Activated CD8-positive, alpha-beta T cell treated with anti-CD3 and anti-CD28 coated beads for 36 hours (primary cell): ENCODE data around the gene AIFM2. TPM values are rescaled to one million over a fixed set of nuclear protein-coding genes. Genes with fewer than 3 reads are reported as not detected.

ENCODE experiments used
- ATAC-seq: fragments of 200-7000 bp; cut with Tn5 transposase; one replicate; pipeline ENCODE4 v1.10.0; 2021; ENCODE audit warnings: mild to moderate bottlenecking, moderate library complexity
- CTCF ChIA-PET: fragments of 350-600 bp; sonication (Branson Sonifier 250); formaldehyde crosslinking; loops from one replicate; lab custom pipeline; 2021; ENCODE audit warnings: antibody characterized with exemption; lab: Charles Lee
- POLR2A ChIA-PET: fragments of 350-600 bp; sonication (Branson Sonifier 250); formaldehyde crosslinking; loops from one replicate; lab custom pipeline; 2021; ENCODE audit warnings: antibody characterized with exemption; lab: Charles Lee
- DNase-seq: peaks from one replicate; pipeline ENCODE4 v3.0.0-alpha.2; 2020
- H3K27ac Mint-ChIP-seq: one replicate; pipeline ENCODE4 v1.8.0; 2021; ENCODE audit warnings: mild to moderate bottlenecking, mixed read lengths
- H3K27me3 Mint-ChIP-seq: one replicate; pipeline ENCODE4 v1.8.0; 2021; ENCODE audit warnings: mixed read lengths
- H3K36me3 Mint-ChIP-seq: one replicate; pipeline ENCODE4 v1.8.0; 2021; ENCODE audit warnings: low read depth, mixed read lengths
- H3K4me1 Mint-ChIP-seq: one replicate; pipeline ENCODE4 v1.8.0; 2021; ENCODE audit warnings: low read depth, mixed read lengths
- H3K4me3 Mint-ChIP-seq: one replicate; pipeline ENCODE4 v1.8.0; 2021; ENCODE audit warnings: mild to moderate bottlenecking, moderate library complexity, mixed read lengths
- H3K9me3 Mint-ChIP-seq: one replicate; pipeline ENCODE4 v1.8.0; 2021; ENCODE audit warnings: mixed read lengths
- CTCF ChIP-seq: fragments of 200-600 bp; IDR thresholded peaks from one replicate; pipeline ENCODE4 v1.8.0; 2022; ENCODE audit warnings: antibody characterized with exemption, mild to moderate bottlenecking
- intact Hi-C: fragments of 100-400 bp; cut with micrococcal nuclease; formaldehyde crosslinking; loops from one replicate; pipeline ENCODE4 v1.10.0; 2022
- total RNA-seq, 2 experiments: library from RNA; stranded (reverse); gene quantifications; one replicate each; pipeline ENCODE4 v1.2.3, GENCODE V29; 2021

The AIFM2 gene
- total RNA-seq, 2 experiments from 2014 or later, result 6.3 to 8.2 TPM

- ChIA-PET CTCF (interaction anchor here (1.2 kb wide), 1 partner anchor 154 kb away, joined by 3 read pairs; no protein-coding TSS in a partner anchor), POLR2A (no interaction called here)
- H3K4me1 Mint-ChIP-seq, result peaks cover 17% of the 10 kb centered on the region
- TF ChIP-seq CTCF, result no peak
- no peak for ATAC-seq
- DNase-seq, result no peak
- no peaks in the 10 kb centered on the region for H3K27me3 Mint-ChIP-seq
- H3K27ac Mint-ChIP-seq, result peak overlapping the region; percentile 38
- H3K9me3 Mint-ChIP-seq, result no peaks in the 10 kb centered on the region
- H3K36me3 Mint-ChIP-seq, result peaks cover 10% of the 10 kb centered on the region
- no peak overlapping the region for H3K4me3 Mint-ChIP-seq
- intact Hi-C loops, result no loop called here
These were observed 20.6 kb downstream of the AIFM2 start for GRCh38 chr10:70112071-70112470.

GRCh38 chr10:70111496-70111895, 21.1 kb downstream of the AIFM2 start:
- no peak overlapping the region for H3K4me3 Mint-ChIP-seq
- intact Hi-C loops, result no loop called here
- no peaks in the 10 kb centered on the region for H3K27me3 Mint-ChIP-seq
- TF ChIP-seq CTCF, result no peak
- ChIA-PET POLR2A (no interaction called here), CTCF (interaction anchor here (1.2 kb wide), 1 partner anchor 153 kb away, joined by 3 read pairs; no protein-coding TSS in a partner anchor)
- H3K9me3 Mint-ChIP-seq, result no peaks in the 10 kb centered on the region
- ATAC-seq, result no peak
- no peak for DNase-seq
- H3K36me3 Mint-ChIP-seq, result peaks cover 10% of the 10 kb centered on the region
- H3K27ac Mint-ChIP-seq, result no peak overlapping the region
- H3K4me1 Mint-ChIP-seq, result peaks cover 15% of the 10 kb centered on the region

GRCh38 chr10:70109064-70109729, 23.4 kb downstream of the AIFM2 start:
- no peak for TF ChIP-seq CTCF
- Mint-ChIP-seq H3K27ac (no peak overlapping the region), H3K4me3 (no peak overlapping the region), H3K4me1 (peaks cover 9% of the 10 kb centered on the region), H3K27me3 (no peaks in the 10 kb centered on the region), H3K36me3 (peaks cover 10% of the 10 kb centered on the region), H3K9me3 (no peaks in the 10 kb centered on the region)
- POLR2A ChIA-PET, result interaction anchor here (0.8 kb wide), 1 partner anchor 31 kb away, joined by 3 read pairs; no protein-coding TSS in a partner anchor
- CTCF ChIA-PET, result interaction anchor here (1.0 to 5.1 kb wide), 4 partner anchors 9 to 55 kb away, joined by 3 to 40 read pairs (median 3); no protein-coding TSS in a partner anchor
- ATAC-seq (no peak), DNase-seq (no peak)
- intact Hi-C loops, result no loop called here

GRCh38 chr10:70106958-70107791, 25.4 kb downstream of the AIFM2 start:
- DNase-seq (peak; percentile 42), ATAC-seq (peak; percentile 68)
- CTCF ChIA-PET, result interaction anchor here (0.8 to 6.5 kb wide), 8 partner anchors 9 to 168 kb away, joined by 3 to 60 read pairs (median 4); no protein-coding TSS in a partner anchor
- intact Hi-C loops, result no loop called here
- Mint-ChIP-seq H3K27me3 (no peaks in the 10 kb centered on the region), H3K36me3 (peaks cover 6% of the 10 kb centered on the region), H3K4me3 (no peak overlapping the region), H3K27ac (peak overlapping the region; percentile 75), H3K9me3 (no peaks in the 10 kb centered on the region), H3K4me1 (peaks cover 9% of the 10 kb centered on the region)
- peak; percentile 40 for TF ChIP-seq CTCF
- POLR2A ChIA-PET, result no interaction called here
